Measurements from ENCODE around the gene HIRA.
A peak's percentile ranks its signal among the peaks of the same experiment; 100 is the strongest.
"Not testable (repeated sequence)": the region's sequence is repeated elsewhere in the genome, so short reads cannot be mapped to it uniquely, and the experiment has no call there.

The HIRA gene

GRCh38 chr22:19436444-19437161, 5.1 kb upstream of the HIRA start:
- DNase-seq, result not testable (repeated sequence)

GRCh38 chr22:19434829-19435580, 3.5 kb upstream of the HIRA start:
- DNase-seq, result no peak

- no peak for DNase-seq
Observed at GRCh38 chr22:19434401-19434800, 2.9 kb upstream of the HIRA start.

- peak; percentile 93 to 95 for DNase-seq
Observed at GRCh38 chr22:19432133-19432851, 759 bp upstream of the HIRA start, which contains the start of gene MRPL40. Gene MRPL40 (plus strand): TSS chr22:19432545. CDS start chr22:19432555, 10 bp downstream.

GRCh38 chr22:19430890-19431541, 517 bp downstream of the HIRA start:
- DNase-seq, result peak in 1 of 2 experiments; percentile 16

GRCh38 chr22:19429950-19430889, 1.3 kb downstream of the HIRA start:
- DNase-seq, result peak in 1 of 2 experiments; percentile 23

GRCh38 chr22:19424186-19424500, 7.4 kb downstream of the HIRA start:
- DNase-seq, result no peak

- no peak for DNase-seq
Observed at GRCh38 chr22:19422440-19423301, 8.9 kb downstream of the HIRA start.

GRCh38 chr22:19420321-19420720, 11.2 kb downstream of the HIRA start:
- no peak for DNase-seq

GRCh38 chr22:19419464-19420178, 11.9 kb downstream of the HIRA start:
- DNase-seq, result no peak

GRCh38 chr22:19419086-19419463, 12.5 kb downstream of the HIRA start:
- DNase-seq, result no peak

GRCh38 chr22:19412923-19413322, 18.6 kb downstream of the HIRA start:
- DNase-seq, result no peak

- DNase-seq, result no peak
Observed at GRCh38 chr22:19412478-19412877, 19.1 kb downstream of the HIRA start.

GRCh38 chr22:19411690-19412045, 19.9 kb downstream of the HIRA start:
- DNase-seq, result no peak

- DNase-seq, result no peak
Observed at GRCh38 chr22:19410941-19411689, 20.4 kb downstream of the HIRA start.

- no peak for DNase-seq
Observed at GRCh38 chr22:19407649-19408606, 23.6 kb downstream of the HIRA start.

GRCh38 chr22:19406846-19407245, 24.7 kb downstream of the HIRA start:
- no peak for DNase-seq

- no peak for DNase-seq
Observed at GRCh38 chr22:19406281-19406811, 25.2 kb downstream of the HIRA start.
